ENCODE data around the gene C1orf159. TPM values are rescaled to one million over a fixed set of nuclear protein-coding genes. Genes with fewer than 3 reads are reported as not detected.

C1orf159 gene
- total and polyA plus RNA-seq, 9 of the 15 experiments (the other 6 are each of a cell fraction or from before 2014, with no cell fraction given) = 0.28 to 54.9 (median 10.6) TPM

DNA sequence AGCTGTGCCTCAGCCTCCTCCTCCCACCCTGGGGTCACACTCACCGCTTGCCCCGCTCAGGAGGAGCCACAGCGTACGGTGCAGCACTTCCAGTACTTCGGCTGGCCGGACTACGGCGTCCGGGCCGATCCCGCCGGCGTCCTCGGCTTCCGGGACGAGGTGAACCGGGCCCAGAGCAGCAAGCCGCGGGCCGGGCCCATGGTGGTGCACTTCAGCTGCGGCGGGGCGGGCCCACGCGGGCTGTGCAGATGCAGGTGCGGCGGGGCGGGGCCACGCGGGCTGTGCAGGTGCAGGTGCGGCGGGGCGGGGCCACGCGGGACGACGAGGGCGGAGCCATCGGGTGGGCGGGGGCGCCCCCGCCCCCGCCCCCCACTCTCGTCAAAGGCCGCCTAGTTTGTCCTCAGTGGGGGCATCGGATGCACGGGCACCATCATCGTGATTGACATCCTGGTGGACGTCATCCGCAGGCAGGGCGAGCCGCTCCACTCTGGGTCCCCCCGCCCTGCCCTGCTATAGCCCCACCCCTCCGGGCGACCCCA is 47.3 kb downstream of the C1orf159 start (continued):
- TF ChIP-seq ZBTB40 (IDR thresholded peaks at IDR 0.05) (0 out of 2 replicates have a peak, but pooled peaks have one; percentile 54), ZBTB40 (CRISPR knock-in tag; IDR thresholded peaks at IDR 0.05) (no peak), FIP1L1 (IDR thresholded peaks at IDR 0.05; ENCODE audit: low read depth, low read length, poor library complexity, severe bottlenecking) (peak; percentile 2), TEAD1 (CRISPR knock-in tag; IDR thresholded peaks at IDR 0.05) (0 out of 4 replicates have a peak, but pooled peaks of 1 of the 2 experiments have one; percentile 29), ZHX1 (conservative IDR thresholded peaks at IDR 0.05; ENCODE audit: low read length) (no peak), ARID4B (CRISPR knock-in tag; IDR thresholded peaks at IDR 0.05) (peak; percentile 59)
- TF ChIP-seq, protein P1, sequence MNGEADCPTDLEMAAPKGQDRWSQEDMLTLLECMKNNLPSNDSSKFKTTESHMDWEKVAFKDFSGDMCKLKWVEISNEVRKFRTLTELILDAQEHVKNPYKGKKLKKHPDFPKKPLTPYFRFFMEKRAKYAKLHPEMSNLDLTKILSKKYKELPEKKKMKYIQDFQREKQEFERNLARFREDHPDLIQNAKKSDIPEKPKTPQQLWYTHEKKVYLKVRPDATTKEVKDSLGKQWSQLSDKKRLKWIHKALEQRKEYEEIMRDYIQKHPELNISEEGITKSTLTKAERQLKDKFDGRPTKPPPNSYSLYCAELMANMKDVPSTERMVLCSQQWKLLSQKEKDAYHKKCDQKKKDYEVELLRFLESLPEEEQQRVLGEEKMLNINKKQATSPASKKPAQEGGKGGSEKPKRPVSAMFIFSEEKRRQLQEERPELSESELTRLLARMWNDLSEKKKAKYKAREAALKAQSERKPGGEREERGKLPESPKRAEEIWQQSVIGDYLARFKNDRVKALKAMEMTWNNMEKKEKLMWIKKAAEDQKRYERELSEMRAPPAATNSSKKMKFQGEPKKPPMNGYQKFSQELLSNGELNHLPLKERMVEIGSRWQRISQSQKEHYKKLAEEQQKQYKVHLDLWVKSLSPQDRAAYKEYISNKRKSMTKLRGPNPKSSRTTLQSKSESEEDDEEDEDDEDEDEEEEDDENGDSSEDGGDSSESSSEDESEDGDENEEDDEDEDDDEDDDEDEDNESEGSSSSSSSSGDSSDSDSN (IDR thresholded peaks at IDR 0.05; ENCODE audit: borderline replicate concordance in 1 of 2, low read depth in 2 of 2, low read length in 2 of 2) = peak in 1 of 2 experiments; percentile 67; a peak in 1 of 4 replicates
